GM18873 (cell line): ENCODE measurements around the gene CAB39.

Experiments
- ATAC-seq: cut with Tn5 transposase; IDR thresholded peaks from one replicate; pipeline ENCODE4 v1.9.1; 2021; ENCODE audit warnings: mild to moderate bottlenecking, moderate library complexity, moderate number of reproducible peaks; ENCODE audit not compliant: unreplicated experiment, low FRiP score

CAB39 gene

GRCh38 chr2:230712443-230713330, at the start of gene CAB39:
TSS of gene CAB39 (plus strand) at chr2:230712842. CDS start at chr2:230760002, 47,160 bp downstream.
- peak; percentile 69 for ATAC-seq

GRCh38 chr2:230664128-230664527, 48.5 kb upstream of the CAB39 start:
- no peak for ATAC-seq

- ATAC-seq, result no peak
Observed at GRCh38 chr2:230664844-230665243, 47.8 kb upstream of the CAB39 start.

- ATAC-seq, result no peak
Observed at GRCh38 chr2:230665263-230665691, 47.4 kb upstream of the CAB39 start.

GRCh38 chr2:230666446-230666845, 46.2 kb upstream of the CAB39 start:
- ATAC-seq, result no peak

- no peak for ATAC-seq
Observed at GRCh38 chr2:230666885-230667712, 45.5 kb upstream of the CAB39 start.

GRCh38 chr2:230668184-230668938, 44.3 kb upstream of the CAB39 start:
- peak; percentile 53 for ATAC-seq

GRCh38 chr2:230668939-230669303, 43.7 kb upstream of the CAB39 start:
- ATAC-seq, result peak; percentile 27

- ATAC-seq, result no peak
Observed at GRCh38 chr2:230669386-230669950, 43.2 kb upstream of the CAB39 start.

GRCh38 chr2:230671117-230671516, 41.5 kb upstream of the CAB39 start:
- ATAC-seq, result no peak

- no peak for ATAC-seq
Observed at GRCh38 chr2:230672836-230673235, 39.8 kb upstream of the CAB39 start.

GRCh38 chr2:230674401-230674800, 38.2 kb upstream of the CAB39 start:
- no peak for ATAC-seq

GRCh38 chr2:230674966-230675672, 37.5 kb upstream of the CAB39 start:
- ATAC-seq, result no peak

- no peak for ATAC-seq
Observed at GRCh38 chr2:230676546-230676945, 36.1 kb upstream of the CAB39 start.

GRCh38 chr2:230677201-230677946, 35.3 kb upstream of the CAB39 start:
- ATAC-seq, result no peak

GRCh38 chr2:230678018-230678417, 34.6 kb upstream of the CAB39 start:
- no peak for ATAC-seq

- no peak for ATAC-seq
Observed at GRCh38 chr2:230678451-230678850, 34.2 kb upstream of the CAB39 start.

- no peak for ATAC-seq
Observed at GRCh38 chr2:230680463-230681170, 32.0 kb upstream of the CAB39 start.
